Progenitor cell of endocrine pancreas (in vitro differentiated cells): ENCODE measurements around the gene SPAG17. TPM values are rescaled to one million over a fixed set of nuclear protein-coding genes. Genes with fewer than 3 reads are reported as not detected.

Experiments
- DNase-seq: peaks from one replicate; pipeline ENCODE4 v3.0.0; 2021; ENCODE audit warnings: low spot score; ENCODE audit not compliant: unreplicated experiment
- H3K27ac Mint-ChIP-seq: 2 replicates; pipeline ENCODE4 v1.8.0; 2021; ENCODE audit warnings: mild to moderate bottlenecking, moderate library complexity, mixed read lengths
- H3K27me3 Mint-ChIP-seq: 2 replicates; pipeline ENCODE4 v1.8.0; 2021; ENCODE audit warnings: mixed read lengths
- H3K36me3 Mint-ChIP-seq: 2 replicates; pipeline ENCODE4 v1.8.0; 2022; ENCODE audit warnings: mixed read lengths; ENCODE audit not compliant: insufficient read depth
- H3K4me1 Mint-ChIP-seq: 2 replicates; pipeline ENCODE4 v1.8.0; 2021; ENCODE audit warnings: low read depth, mixed read lengths
- H3K4me3 Mint-ChIP-seq: 2 replicates; pipeline ENCODE4 v1.8.0; 2021; ENCODE audit warnings: low read depth, mild to moderate bottlenecking, moderate library complexity, mixed read lengths
- H3K9me3 Mint-ChIP-seq: 2 replicates; pipeline ENCODE4 v1.8.0; 2021; ENCODE audit warnings: low read depth, mixed read lengths
- CTCF ChIP-seq: fragments of 200-600 bp; sonication (generic); IDR thresholded peaks from one replicate; pipeline ENCODE4 v1.5.0; 2021; ENCODE audit warnings: antibody characterized with exemption, mild to moderate bottlenecking; ENCODE audit not compliant: unreplicated experiment
- total RNA-seq: library from RNA; stranded (reverse); gene quantifications from 2 replicates; pipeline ENCODE4 v1.2.1, GENCODE V29; 2021

SPAG17 gene
- total RNA-seq, 1 donor from 2014 or later: 14.9 TPM

- H3K4me1 Mint-ChIP-seq: no peaks in the 10 kb centered on the region
- no peak for DNase-seq
- TF ChIP-seq CTCF: no peak
- no peak overlapping the region for H3K27ac Mint-ChIP-seq
- no peaks in the 10 kb centered on the region for H3K27me3 Mint-ChIP-seq
- no peak overlapping the region for H3K4me3 Mint-ChIP-seq
- no peaks in the 10 kb centered on the region for H3K9me3 Mint-ChIP-seq
- H3K36me3 Mint-ChIP-seq: peaks cover 11% of the 10 kb centered on the region
Observed at GRCh38 chr1:117959364-117959763, 225.7 kb downstream of the SPAG17 start.

- no peak for DNase-seq
- TF ChIP-seq CTCF: no peak
- H3K27ac Mint-ChIP-seq: no peak overlapping the region
- H3K36me3 Mint-ChIP-seq: peaks cover 23% of the 10 kb centered on the region
- no peaks in the 10 kb centered on the region for H3K9me3 Mint-ChIP-seq
- H3K4me3 Mint-ChIP-seq: no peak overlapping the region
- no peaks in the 10 kb centered on the region for H3K27me3 Mint-ChIP-seq
- H3K4me1 Mint-ChIP-seq: no peaks in the 10 kb centered on the region
Observed at GRCh38 chr1:117952386-117952785, 232.6 kb downstream of the SPAG17 start.

GRCh38 chr1:117942293-117942692 is 242.7 kb downstream of the SPAG17 start:
- TF ChIP-seq CTCF: no peak
- Mint-ChIP-seq H3K27ac (no peak overlapping the region), H3K4me1 (no peaks in the 10 kb centered on the region), H3K27me3 (no peaks in the 10 kb centered on the region), H3K4me3 (no peak overlapping the region), H3K9me3 (no peaks in the 10 kb centered on the region), H3K36me3 (peaks cover 22% of the 10 kb centered on the region)
- DNase-seq: no peak

- peaks cover 9% of the 10 kb centered on the region for H3K36me3 Mint-ChIP-seq
- H3K4me3 Mint-ChIP-seq: no peak overlapping the region
- TF ChIP-seq CTCF: no peak
- H3K4me1 Mint-ChIP-seq: peaks cover 14% of the 10 kb centered on the region
- no peak overlapping the region for H3K27ac Mint-ChIP-seq
- no peaks in the 10 kb centered on the region for H3K27me3 Mint-ChIP-seq
- no peak for DNase-seq
- no peaks in the 10 kb centered on the region for H3K9me3 Mint-ChIP-seq
Observed at GRCh38 chr1:117933769-117934168, 251.3 kb downstream of the SPAG17 start.

GRCh38 chr1:117932576-117932975 is 252.5 kb downstream of the SPAG17 start:
- no peak for TF ChIP-seq CTCF
- Mint-ChIP-seq H3K4me1 (peaks cover 22% of the 10 kb centered on the region), H3K27ac (no peak overlapping the region), H3K27me3 (no peaks in the 10 kb centered on the region), H3K36me3 (peaks cover 7% of the 10 kb centered on the region), H3K4me3 (no peak overlapping the region), H3K9me3 (no peaks in the 10 kb centered on the region)
- no peak for DNase-seq

GRCh38 chr1:117930484-117930883 is 254.5 kb downstream of the SPAG17 start:
- Mint-ChIP-seq H3K4me1 (peaks cover 26% of the 10 kb centered on the region), H3K4me3 (peak overlapping the region; percentile 88), H3K27me3 (no peaks in the 10 kb centered on the region), H3K27ac (peak overlapping the region; percentile 92), H3K36me3 (peaks cover 7% of the 10 kb centered on the region), H3K9me3 (no peaks in the 10 kb centered on the region)
- DNase-seq: no peak
- no peak for TF ChIP-seq CTCF
